C4-2B (cell line): ENCODE data around the gene HMGN4.
"Not testable (repeated sequence)": the region's sequence is repeated elsewhere in the genome, so short reads cannot be mapped to it uniquely, and the experiment has no call there.

Source experiments
- CTCF ChIP-seq: fragments of 450-650 bp; conservative IDR thresholded peaks from 2 replicates; pipeline ENCODE4 v1.5.1; 2017; ENCODE audit warnings: mild to moderate bottlenecking
- ZFX ChIP-seq: fragments of 450-650 bp; IDR thresholded peaks from 2 replicates; pipeline ENCODE4 v1.6.1; 2017

GRCh38 chr6:26524314-26524713 lies 13.9 kb upstream of the HMGN4 start:
- TF ChIP-seq CTCF, ZFX: not testable (repeated sequence)
